KMS-11 (cell line): Measurements from ENCODE around the gene BTBD9.

Experiments
- H2AFZ ChIP-seq: fragments of 200-600 bp; sonication (generic); 2 replicates; pipeline ENCODE4 v1.6.1; 2016; ENCODE audit warnings: antibody characterized with exemption, mixed run types, low read depth
- H3K27ac ChIP-seq: fragments of 200-600 bp; sonication (generic); 2 replicates; pipeline ENCODE4 v1.6.1; 2016; ENCODE audit warnings: mild to moderate bottlenecking, mixed run types
- H3K27me3 ChIP-seq: fragments of 200-600 bp; sonication (generic); 2 replicates; pipeline ENCODE4 v1.6.1; 2017; ENCODE audit warnings: mild to moderate bottlenecking, low read depth, mixed run types, moderate library complexity; ENCODE audit not compliant: insufficient read depth
- H3K36me3 ChIP-seq: fragments of 200-600 bp; sonication (generic); 2 replicates; pipeline ENCODE4 v1.6.1; 2017; ENCODE audit warnings: mild to moderate bottlenecking, mixed run types; ENCODE audit not compliant: insufficient read depth
- H3K4me1 ChIP-seq: fragments of 200-600 bp; sonication (generic); 2 replicates; pipeline ENCODE4 v1.6.1; 2016; ENCODE audit warnings: mild to moderate bottlenecking, low read depth, mixed run types; ENCODE audit not compliant: poor library complexity, severe bottlenecking
- H3K4me2 ChIP-seq: fragments of 200-600 bp; sonication (generic); 2 replicates; pipeline ENCODE4 v1.7.0; 2016; ENCODE audit warnings: mild to moderate bottlenecking, mixed run types
- H3K4me3 ChIP-seq: fragments of 200-600 bp; sonication (generic); IDR thresholded peaks from 2 replicates; pipeline ENCODE4 v1.6.1; 2017; ENCODE audit warnings: low read depth, low read length, mixed read lengths; ENCODE audit not compliant: insufficient read depth
- H3K79me2 ChIP-seq: fragments of 200-600 bp; sonication (generic); 2 replicates; pipeline ENCODE4 v1.6.1; 2016; ENCODE audit warnings: low read depth, mixed run types; ENCODE audit not compliant: insufficient read depth
- H3K9ac ChIP-seq: fragments of 200-600 bp; sonication (generic); 2 replicates; pipeline ENCODE4 v1.6.1; 2016; ENCODE audit warnings: mild to moderate bottlenecking, mixed run types
- H4K20me1 ChIP-seq: fragments of 200-600 bp; sonication (generic); 2 replicates; pipeline ENCODE4 v1.6.1; 2016; ENCODE audit warnings: mild to moderate bottlenecking, mixed run types; ENCODE audit not compliant: insufficient read depth
- CTCF ChIP-seq: fragments of 200-600 bp; sonication (generic); conservative IDR thresholded peaks from 2 replicates; pipeline ENCODE4 v1.6.1; 2017; ENCODE audit warnings: low read depth, mild to moderate bottlenecking, antibody characterized with exemption, low read length, moderate library complexity, mixed read lengths

Gene BTBD9

DNA sequence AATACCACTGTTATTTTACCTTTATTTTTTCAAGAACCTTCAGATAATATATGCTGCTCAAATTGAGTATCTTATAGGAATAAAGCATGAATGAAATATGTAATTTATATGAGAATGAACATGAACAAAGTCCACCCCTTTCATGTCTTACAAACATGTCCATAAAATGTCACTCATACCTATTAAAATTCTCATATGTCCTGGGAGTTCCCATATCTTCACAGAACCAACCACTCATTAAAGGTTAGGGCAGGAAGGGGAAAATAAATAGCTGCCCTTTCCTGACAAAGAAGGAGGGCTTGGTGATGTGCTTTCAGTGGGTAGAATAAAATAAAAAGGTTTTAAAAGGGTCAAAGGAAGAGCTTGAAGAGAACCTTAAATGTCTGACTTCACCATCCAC, 125.3 kb downstream of the BTBD9 start:
- no peak overlapping the region for H2AFZ ChIP-seq
- H3K4me3 ChIP-seq = no peak overlapping the region
- no peaks in the 10 kb centered on the region for H3K27me3 ChIP-seq
- no peak overlapping the region for H3K9ac ChIP-seq
- H3K36me3 ChIP-seq = no peaks in the 10 kb centered on the region
- TF ChIP-seq CTCF = no peak
- H3K4me1 ChIP-seq = no peaks in the 10 kb centered on the region
- no peaks in the 10 kb centered on the region for H4K20me1 ChIP-seq
- no peaks in the 10 kb centered on the region for H3K79me2 ChIP-seq
- H3K4me2 ChIP-seq = no peak overlapping the region
- no peak overlapping the region for H3K27ac ChIP-seq

DNA sequence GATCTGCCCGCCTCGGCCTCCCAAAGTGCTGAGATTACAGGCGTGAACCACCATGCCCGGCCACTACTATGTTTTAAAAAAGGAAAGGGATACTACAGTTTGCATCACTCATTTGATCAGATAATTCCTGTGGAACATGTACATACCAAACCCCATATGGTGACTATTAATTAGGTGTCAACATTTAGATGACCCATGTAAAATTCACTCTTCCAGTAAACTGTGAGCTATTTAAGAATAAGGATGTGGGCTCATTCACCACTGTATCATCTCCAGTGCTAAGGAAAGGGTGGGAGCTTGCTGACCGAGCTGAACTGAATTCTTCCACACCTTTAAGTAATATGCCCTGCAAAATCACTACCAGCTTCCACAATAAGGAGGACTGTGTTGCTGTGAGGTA, 127.5 kb downstream of the BTBD9 start:
- no peak for TF ChIP-seq CTCF

DNA sequence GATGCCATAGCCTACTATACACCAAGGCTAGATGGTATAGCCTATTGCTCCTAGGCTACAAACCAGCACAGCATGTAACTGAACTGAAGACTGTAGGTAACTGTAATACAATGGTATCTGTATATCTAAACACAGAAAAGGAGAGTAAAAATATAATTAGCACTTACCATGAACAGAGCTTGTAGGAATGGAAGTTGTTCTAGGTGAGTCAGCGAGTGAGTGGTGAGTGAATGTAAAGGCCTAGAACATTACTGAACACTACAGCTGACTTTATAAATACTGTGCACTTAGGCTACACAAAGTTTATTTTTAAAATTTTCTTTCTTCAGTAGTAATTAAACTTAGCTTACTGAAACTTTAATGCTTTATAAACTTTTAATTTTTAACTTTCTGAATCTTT, 129.5 kb downstream of the BTBD9 start:
- H3K36me3 ChIP-seq = no peaks in the 10 kb centered on the region
- no peak overlapping the region for H3K9ac ChIP-seq
- H3K27ac ChIP-seq = no peak overlapping the region
- H3K4me1 ChIP-seq = no peaks in the 10 kb centered on the region
- no peak overlapping the region for H3K4me3 ChIP-seq
- no peaks in the 10 kb centered on the region for H3K27me3 ChIP-seq
- H3K4me2 ChIP-seq = no peak overlapping the region
- no peaks in the 10 kb centered on the region for H4K20me1 ChIP-seq
- H2AFZ ChIP-seq = no peak overlapping the region
- H3K79me2 ChIP-seq = no peaks in the 10 kb centered on the region
- no peak for TF ChIP-seq CTCF

More for the DNA sequence above, 127.5 kb downstream of the BTBD9 start:
- Histone ChIP-seq H3K4me2 (no peak overlapping the region), H4K20me1 (no peaks in the 10 kb centered on the region), H3K27ac (no peak overlapping the region), H3K27me3 (no peaks in the 10 kb centered on the region), H3K36me3 (no peaks in the 10 kb centered on the region), H3K79me2 (no peaks in the 10 kb centered on the region), H3K4me3 (no peak overlapping the region), H3K9ac (no peak overlapping the region), H3K4me1 (no peaks in the 10 kb centered on the region), H2AFZ (no peak overlapping the region)

GRCh38 chr6:38509713-38510112, 130.0 kb downstream of the BTBD9 start:
- Histone ChIP-seq H4K20me1 (no peaks in the 10 kb centered on the region), H3K4me3 (no peak overlapping the region), H2AFZ (no peak overlapping the region), H3K9ac (no peak overlapping the region), H3K27ac (no peak overlapping the region), H3K4me2 (no peak overlapping the region), H3K79me2 (no peaks in the 10 kb centered on the region), H3K27me3 (no peaks in the 10 kb centered on the region), H3K4me1 (no peaks in the 10 kb centered on the region), H3K36me3 (no peaks in the 10 kb centered on the region)
- no peak for TF ChIP-seq CTCF

DNA sequence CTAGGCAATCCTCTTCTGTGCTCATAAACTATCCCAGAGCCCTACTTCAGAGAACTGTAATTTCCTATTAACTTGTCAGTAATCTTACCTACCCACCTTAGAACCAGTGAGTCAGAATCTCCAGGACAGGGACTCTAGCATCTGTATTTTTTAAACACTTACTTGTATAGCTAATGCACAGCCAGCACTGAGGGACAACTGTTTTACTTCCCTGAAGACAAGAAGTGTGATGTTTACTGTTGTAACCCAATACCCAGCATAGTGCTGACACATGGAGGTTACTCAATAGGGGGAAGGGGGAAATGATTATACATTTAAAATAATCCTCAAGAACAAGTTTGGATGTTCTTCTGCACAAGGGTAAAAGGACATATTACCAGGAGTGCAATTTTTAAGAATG, 130.8 kb downstream of the BTBD9 start:
- no peak overlapping the region for H3K4me3 ChIP-seq
- H3K9ac ChIP-seq = no peak overlapping the region
- H3K36me3 ChIP-seq = no peaks in the 10 kb centered on the region
- H3K79me2 ChIP-seq = no peaks in the 10 kb centered on the region
- no peak for TF ChIP-seq CTCF
- H3K27me3 ChIP-seq = no peaks in the 10 kb centered on the region
- H4K20me1 ChIP-seq = no peaks in the 10 kb centered on the region
- H2AFZ ChIP-seq = no peak overlapping the region
- H3K4me2 ChIP-seq = no peak overlapping the region
- H3K27ac ChIP-seq = no peak overlapping the region
- no peaks in the 10 kb centered on the region for H3K4me1 ChIP-seq
